ENCODE data around the gene TMED6.
A peak's percentile ranks its signal among the peaks of the same experiment; 100 is the strongest.

The TMED6 gene

GRCh38 chr16:69350536-69351133 lies 951 bp downstream of the TMED6 start:
- no peak for DNase-seq

DNA sequence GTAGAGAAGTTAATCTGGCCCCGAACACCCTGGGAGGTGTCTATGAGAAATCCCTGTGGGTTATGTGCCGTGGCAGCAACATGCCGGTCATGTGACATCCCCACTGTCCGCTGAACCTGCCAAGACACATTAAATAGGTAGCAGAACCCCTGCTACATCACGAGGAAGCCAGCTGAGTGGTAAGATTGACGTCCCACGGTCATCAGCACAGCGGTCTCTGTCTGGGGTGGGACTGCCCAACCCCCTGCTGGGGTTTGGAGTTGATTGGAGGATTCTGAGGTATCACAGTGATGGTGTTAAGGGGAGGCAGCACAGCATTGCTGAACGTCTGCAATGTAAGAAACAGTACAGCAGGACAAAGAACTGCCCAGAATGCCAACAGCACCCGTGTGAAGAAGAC lies 2.0 kb downstream of the TMED6 start:
- no peak for DNase-seq

GRCh38 chr16:69348222-69348621 lies 3.4 kb downstream of the TMED6 start:
- no peak for DNase-seq

DNA sequence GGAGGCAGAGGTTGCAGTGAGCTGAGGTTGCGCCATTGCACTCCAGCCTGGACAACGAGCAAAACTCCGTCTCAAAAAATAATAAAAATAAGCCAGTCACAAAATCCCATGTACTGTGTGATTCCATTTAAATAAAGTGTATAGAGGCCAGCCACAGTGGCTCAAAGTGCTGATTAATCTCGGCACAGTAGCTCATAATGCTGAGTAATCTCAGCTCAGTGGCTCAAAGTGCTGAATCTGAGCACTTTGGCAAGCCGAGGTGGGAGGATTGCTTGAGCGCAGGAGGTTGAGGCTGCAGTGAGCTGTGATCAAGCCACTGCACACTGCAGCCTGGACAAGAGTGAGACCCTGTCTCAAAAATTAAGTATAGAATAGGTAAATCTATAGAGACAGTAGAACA lies 4.9 kb downstream of the TMED6 start:
- no peak for DNase-seq

GRCh38 chr16:69345923-69346322 lies 5.7 kb downstream of the TMED6 start:
- no peak for DNase-seq

DNA sequence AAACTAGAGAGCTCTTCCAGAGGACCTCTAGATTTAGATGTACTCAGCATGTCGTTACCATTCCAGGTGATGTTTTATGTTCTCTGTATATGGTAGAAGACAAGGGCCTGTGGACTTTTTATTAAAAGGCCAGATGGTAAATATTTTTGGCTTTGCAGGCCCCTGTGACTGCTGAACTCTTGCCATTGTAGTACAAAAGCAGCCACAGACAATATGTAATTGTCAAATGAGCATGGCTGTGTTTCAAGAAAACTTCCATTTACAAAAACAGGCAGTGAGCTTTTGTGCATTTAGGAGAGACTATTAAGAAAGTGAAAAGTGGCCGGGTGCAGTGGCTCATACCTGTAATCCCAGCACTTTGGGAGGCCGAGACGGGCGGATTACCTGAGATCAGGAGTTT lies 7.4 kb downstream of the TMED6 start:
- no peak for DNase-seq

GRCh38 chr16:69340095-69340644 lies 11.4 kb downstream of the TMED6 start:
- DNase-seq = no peak

- DNase-seq = peak; percentile 80 to 91 (median 87)
These were observed 12.1 kb downstream of the TMED6 start, which contains the start of the genes COG8 and NIP7 for GRCh38 chr16:69339289-69340094. COG8 (minus strand) TSS chr16:69339564; CDS start chr16:69339552, 12 bp downstream. NIP7 (plus strand) TSS chr16:69339772; CDS start chr16:69339830, 58 bp downstream.

GRCh38 chr16:69338557-69339288 lies 12.9 kb downstream of the TMED6 start:
- no peak for DNase-seq

GRCh38 chr16:69334696-69335095 lies 16.9 kb downstream of the TMED6 start:
- DNase-seq = no peak

DNA sequence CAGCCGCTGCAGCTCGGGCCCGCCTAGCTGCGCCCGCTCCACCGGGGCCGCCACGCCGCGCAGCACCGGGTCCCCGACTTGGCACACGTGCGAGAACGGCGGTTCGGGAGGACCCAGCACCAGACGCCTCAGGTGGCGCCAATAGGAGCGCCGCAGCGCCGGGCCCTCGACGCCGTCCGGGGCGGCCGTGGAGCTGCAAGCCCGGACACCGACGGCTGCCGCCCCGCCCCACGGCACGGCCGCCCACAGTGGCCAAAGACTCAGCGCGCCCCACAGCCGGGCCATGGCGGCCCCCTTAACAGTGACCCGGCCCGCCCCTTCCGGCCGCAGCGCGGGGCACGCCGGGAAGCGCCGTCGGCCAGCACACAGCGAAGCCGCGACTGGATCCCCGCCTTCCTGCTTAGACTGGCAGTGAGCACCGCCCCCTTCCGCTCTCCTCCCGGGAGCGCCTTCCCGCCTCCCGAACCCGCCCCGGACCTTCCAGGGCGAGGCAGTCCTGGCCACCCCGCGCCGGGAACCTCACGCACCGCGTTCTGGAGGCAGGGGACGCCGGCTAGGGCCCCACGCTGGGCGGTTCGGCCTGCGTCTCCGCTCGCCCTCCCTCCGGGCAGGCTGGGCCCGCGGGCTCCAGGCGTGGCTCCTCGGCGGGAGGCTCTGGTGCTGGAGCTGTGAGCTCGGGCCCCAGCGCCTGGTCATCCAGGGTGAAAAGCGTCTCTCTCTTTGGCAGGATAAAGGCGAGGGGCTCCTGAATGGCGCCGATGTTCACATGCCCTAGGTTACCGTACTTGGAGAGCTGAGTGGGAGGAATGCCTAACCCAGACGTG lies 21.1 kb downstream of the TMED6 start, which contains the start of gene PDF:
TSS of gene PDF (minus strand) at position 303 of the 824 bp plus-strand sequence. CDS start at position 285, 18 bp downstream.
- peak; percentile 52 to 80 (median 69) for DNase-seq

DNA sequence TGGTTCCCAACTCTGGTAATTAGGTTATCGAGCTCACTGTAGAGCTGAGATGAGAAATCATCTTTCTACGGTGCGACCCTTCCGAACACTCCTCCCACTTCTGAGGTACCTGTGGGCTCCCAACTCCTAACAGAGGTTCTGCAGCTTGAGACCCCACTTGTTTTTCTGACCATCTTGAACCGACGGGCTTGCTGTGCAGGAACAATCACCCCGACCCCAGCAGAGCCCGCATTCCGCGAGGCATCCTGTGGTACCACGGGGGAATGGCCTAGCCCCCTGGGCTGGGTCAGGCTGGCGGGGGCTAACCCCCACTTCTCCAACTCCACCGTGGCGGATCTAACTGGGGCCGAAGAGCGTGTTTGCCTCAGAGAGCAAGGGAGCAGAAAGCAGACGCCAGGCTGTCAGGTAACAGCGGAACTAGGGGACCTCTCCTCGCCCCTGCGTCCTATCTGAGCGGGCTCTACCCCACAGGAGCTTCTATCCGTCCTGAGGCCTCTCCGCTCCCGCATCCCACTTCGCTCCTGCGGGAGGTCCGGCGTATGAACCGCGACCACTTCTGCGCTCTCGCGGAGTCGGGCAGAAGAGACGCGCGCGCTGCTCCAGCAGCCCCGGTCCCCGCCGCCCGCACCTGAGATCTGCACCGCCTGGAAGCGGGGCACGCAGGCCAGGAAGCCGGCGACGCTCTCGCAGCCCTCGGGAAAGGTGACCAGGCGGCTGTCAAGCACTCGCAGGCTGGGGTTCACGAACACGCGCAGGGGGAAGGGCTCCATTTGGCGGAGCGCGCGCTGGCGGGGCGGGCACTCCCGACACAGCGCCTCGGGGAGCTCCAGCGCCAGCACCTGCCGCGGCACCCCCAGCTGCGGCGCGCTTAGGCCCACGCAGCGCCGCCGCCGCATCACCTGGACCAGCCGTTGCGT lies 22.0 kb downstream of the TMED6 start:
- peak in 4 of 6 experiments; percentile 39 to 67 (median 59) for DNase-seq

- no peak for DNase-seq
These were observed 22.7 kb downstream of the TMED6 start for GRCh38 chr16:69328854-69329316.

GRCh38 chr16:69327585-69328310 lies 23.8 kb downstream of the TMED6 start:
- DNase-seq = no peak

- DNase-seq = no peak
These were observed 25.3 kb downstream of the TMED6 start for GRCh38 chr16:69326172-69326873.

DNA sequence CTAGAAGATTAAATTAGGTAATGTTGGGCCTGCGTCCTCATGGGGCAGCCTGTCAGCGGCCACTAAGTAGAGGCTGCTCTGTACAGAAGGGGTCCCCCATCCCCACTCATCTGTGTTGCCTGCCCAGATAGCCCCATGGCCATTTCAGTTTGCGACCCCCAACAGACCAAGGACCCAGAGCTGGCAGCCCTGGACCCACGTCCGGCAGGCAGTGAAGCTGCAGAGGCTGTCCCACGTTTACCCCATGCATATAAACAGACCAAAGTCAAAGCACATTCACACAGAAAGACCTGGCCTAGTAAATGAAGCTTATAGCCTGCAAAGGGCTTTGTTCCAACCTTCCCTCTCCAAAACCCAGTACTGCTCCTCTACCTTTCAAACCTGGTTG lies 25.8 kb downstream of the TMED6 start:
- DNase-seq = no peak

DNA sequence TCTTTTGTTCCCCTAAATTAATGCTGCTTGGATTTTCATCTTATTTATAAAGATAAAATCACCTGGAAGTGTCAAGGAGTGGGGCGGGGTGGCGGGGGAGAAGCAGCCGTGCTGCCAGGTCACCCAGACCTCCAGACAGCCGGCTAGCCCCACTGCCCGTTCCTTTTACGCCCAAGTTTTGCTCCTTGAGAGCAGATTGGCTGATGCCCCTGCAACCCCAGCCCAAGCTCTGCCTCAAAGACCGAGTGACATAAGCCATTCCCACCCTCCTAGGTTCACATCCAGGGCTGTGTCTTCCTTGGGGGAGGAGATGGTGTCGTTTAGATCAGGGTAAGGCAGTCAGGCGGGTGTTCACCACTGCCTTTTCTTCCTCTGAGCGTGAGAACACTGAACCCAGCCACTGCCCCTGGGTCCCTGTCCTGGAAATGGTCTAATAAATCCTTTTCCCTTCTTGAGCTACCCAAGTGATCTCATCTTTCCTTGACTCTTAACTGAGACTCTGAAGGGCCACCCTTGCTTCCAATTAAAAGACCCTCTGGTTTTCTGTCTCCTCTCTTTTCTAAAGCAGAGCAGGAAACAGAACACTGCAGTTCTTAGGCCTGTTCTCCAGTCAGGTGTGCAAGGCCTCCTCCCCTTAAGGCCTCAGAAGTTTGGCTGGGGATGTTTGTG lies 26.9 kb downstream of the TMED6 start:
- no peak for DNase-seq

- no peak for DNase-seq
These were observed 27.5 kb downstream of the TMED6 start for GRCh38 chr16:69324013-69324531.

GRCh38 chr16:69323415-69323814 lies 28.2 kb downstream of the TMED6 start:
- DNase-seq = no peak
